Activated CD4-positive, alpha-beta T cell treated with anti-CD3 and anti-CD28 coated beads for 24 hours (primary cell): ENCODE results near the gene USP5.
"Not testable (repeated sequence)": the region's sequence is repeated elsewhere in the genome, so short reads cannot be mapped to it uniquely, and the experiment has no call there.

ENCODE experiments used
- DNase-seq, 2 donors: peaks; one replicate each; pipeline ENCODE4 v3.0.0-alpha.2; 2020; ENCODE audit warnings: low read depth in 2 of 2

Gene USP5

GRCh38 chr12:6865307-6865706, 13.4 kb downstream of the USP5 start:
- DNase-seq, result not testable (repeated sequence)

GRCh38 chr12:6866163-6866919, 14.4 kb downstream of the USP5 start:
- no peak for DNase-seq

- no peak for DNase-seq
Observed at GRCh38 chr12:6866920-6867412, 15.0 kb downstream of the USP5 start.

GRCh38 chr12:6867413-6868210, 15.7 kb downstream of the USP5 start, which contains the start of gene TPI1:
Gene TPI1, plus strand, starts transcription at chr12:6867531. Its CDS starts 36 bp downstream, at chr12:6867567.
- peak; percentile 68 to 73 for DNase-seq

GRCh38 chr12:6868211-6869048, 16.5 kb downstream of the USP5 start:
- DNase-seq, result no peak

GRCh38 chr12:6869049-6870021, 17.4 kb downstream of the USP5 start:
- peak; percentile 74 to 81 for DNase-seq

GRCh38 chr12:6870304-6870703, 18.4 kb downstream of the USP5 start:
- not testable (repeated sequence) for DNase-seq

GRCh38 chr12:6871052-6871957, 19.4 kb downstream of the USP5 start:
- peak in 1 of 2 donors; percentile 47 for DNase-seq

- peak; percentile 77 to 82 for DNase-seq
Observed at GRCh38 chr12:6872073-6873048, 20.4 kb downstream of the USP5 start.

GRCh38 chr12:6873094-6874014, 21.4 kb downstream of the USP5 start, which contains the start of gene SPSB2:
Gene SPSB2, minus strand, starts transcription at chr12:6873303. Its CDS starts 402 bp downstream, at chr12:6872901.
- DNase-seq, result peak; percentile 99 to 100

- DNase-seq, result not testable (repeated sequence)
Observed at GRCh38 chr12:6874015-6874368, 22.0 kb downstream of the USP5 start.

GRCh38 chr12:6879824-6880223, 27.9 kb downstream of the USP5 start:
- not testable (repeated sequence) for DNase-seq

GRCh38 chr12:6883252-6883651, 31.3 kb downstream of the USP5 start:
- DNase-seq, result no peak

- no peak for DNase-seq
Observed at GRCh38 chr12:6883683-6884082, 31.7 kb downstream of the USP5 start.

GRCh38 chr12:6884539-6884938, 32.6 kb downstream of the USP5 start:
- no peak for DNase-seq

- not testable (repeated sequence) for DNase-seq
Observed at GRCh38 chr12:6886206-6886999, 34.5 kb downstream of the USP5 start.
